IMR-90 (cell line): Measurements from ENCODE around the gene CAPN9. TPM values are rescaled to one million over a fixed set of nuclear protein-coding genes. Genes with fewer than 3 reads are reported as not detected.

Experiments used
- ATAC-seq: fragments of 200-7000 bp; cut with Tn5 transposase; 2 replicates; pipeline ENCODE4 v1.9.1; 2020; ENCODE audit warnings: low read depth, mild to moderate bottlenecking, moderate library complexity
- BruUV-seq: library from RNA; stranded (reverse); fragments of 400-500 nt; replicated peaks from 2 replicates; lab custom pipeline; 2021; lab: Mats Ljungman, UMichigan
- CTCF ChIA-PET: fragments of 300-600 bp; formaldehyde crosslinking; extraction: SDS; loops from one replicate; lab custom pipeline; 2021; ENCODE audit warnings: antibody characterized with exemption; lab: Yijun Ruan, JAX
- POLR2A ChIA-PET: fragments of 300-600 bp; sonication (Branson Sonifier 250); formaldehyde crosslinking; loops from one replicate; lab custom pipeline; 2022; ENCODE audit warnings: antibody characterized with exemption; ENCODE audit not compliant: unreplicated experiment; lab: Charles Lee
- DNase-seq: peaks from one replicate; pipeline ENCODE4 v3.0.0; 2013
- H2AFZ ChIP-seq: replicated peaks from 2 replicates; pipeline ENCODE3; 2013; ENCODE audit warnings: low read length, mild to moderate bottlenecking; ENCODE audit not compliant: poor library complexity
- H2AK5ac ChIP-seq: 2 replicates; pipeline ENCODE4 v1.6.1; 2013; ENCODE audit warnings: low read depth, low read length, inconsistent platforms
- H2AK9ac ChIP-seq: replicated peaks from 2 replicates; pipeline ENCODE3; 2013; ENCODE audit warnings: mild to moderate bottlenecking, low read depth, low read length, moderate library complexity; ENCODE audit not compliant: poor library complexity
- H2BK120ac ChIP-seq: 2 replicates; pipeline ENCODE4 v1.6.1; 2013; ENCODE audit warnings: low read depth, low read length, inconsistent platforms
- H2BK15ac ChIP-seq: 3 replicates; pipeline ENCODE4 v1.6.1; 2013; ENCODE audit warnings: low read depth, low read length, inconsistent platforms
- H2BK20ac ChIP-seq: 2 replicates; pipeline ENCODE4 v1.6.1; 2013; ENCODE audit warnings: low read depth, mild to moderate bottlenecking, inconsistent platforms, low read length, moderate library complexity
- H2BK5ac ChIP-seq: 2 replicates; pipeline ENCODE4 v1.6.1; 2013; ENCODE audit warnings: mild to moderate bottlenecking, low read depth, low read length, inconsistent platforms; ENCODE audit not compliant: poor library complexity, severe bottlenecking
- H3K14ac ChIP-seq: replicated peaks from 2 replicates; pipeline ENCODE4 v1.6.1; 2013; ENCODE audit warnings: low read depth, low read length, inconsistent platforms
- H3K18ac ChIP-seq: 2 replicates; pipeline ENCODE4 v1.6.1; 2013; ENCODE audit warnings: low read depth, low read length, control low read depth
- H3K23ac ChIP-seq: 2 replicates; pipeline ENCODE4 v1.6.1; 2013; ENCODE audit warnings: low read depth, low read length, inconsistent platforms
- H3K27ac ChIP-seq: 2 replicates; pipeline ENCODE4 v1.5.1; 2013; ENCODE audit warnings: mild to moderate bottlenecking, control low read depth, low read length; ENCODE audit not compliant: insufficient read depth
- H3K27me3 ChIP-seq: 2 replicates; pipeline ENCODE4 v1.6.1; 2013; ENCODE audit warnings: low read length; ENCODE audit not compliant: control insufficient read depth, insufficient read depth
- H3K36me3 ChIP-seq: 2 replicates; pipeline ENCODE4 v1.6.1; 2013; ENCODE audit warnings: low read length, mixed read lengths; ENCODE audit not compliant: control insufficient read depth, insufficient read depth
- H3K4ac ChIP-seq: 2 replicates; pipeline ENCODE4 v1.6.1; 2013; ENCODE audit warnings: low read depth, low read length, inconsistent platforms
- H3K4me1 ChIP-seq: 2 replicates; pipeline ENCODE4 v1.6.1; 2013; ENCODE audit warnings: low read length, mixed read lengths; ENCODE audit not compliant: control insufficient read depth, insufficient read depth
- H3K4me2 ChIP-seq: 2 replicates; pipeline ENCODE4 v1.6.1; 2013; ENCODE audit warnings: low read depth, mild to moderate bottlenecking, control low read depth, low read length, moderate library complexity
- H3K4me3 ChIP-seq: 2 replicates; pipeline ENCODE4 v1.5.1; 2013; ENCODE audit warnings: low read depth, mild to moderate bottlenecking, control low read depth, low read length, moderate library complexity; ENCODE audit not compliant: insufficient read depth
- H3K56ac ChIP-seq: 2 replicates; pipeline ENCODE4 v1.6.1; 2013; ENCODE audit warnings: low read length, inconsistent platforms; ENCODE audit not compliant: insufficient read depth; ENCODE audit errors: extremely low read depth
- H3K79me1 ChIP-seq, 2 experiments: 2 replicates each; pipeline ENCODE4 v1.6.1; 2013; ENCODE audit warnings: low read length in 2 of 2, inconsistent platforms in 1 of 2, low read depth in 1 of 2
- H3K9ac ChIP-seq: 2 replicates; pipeline ENCODE4 v1.6.1; 2013; ENCODE audit warnings: low read depth, low read length, control low read depth
- H3K9me1 ChIP-seq: 2 replicates; pipeline ENCODE4 v1.6.1; 2013; ENCODE audit warnings: low read length, inconsistent platforms; ENCODE audit not compliant: insufficient read depth
- H3K9me3 ChIP-seq: 2 replicates; pipeline ENCODE4 v1.6.1; 2013; ENCODE audit warnings: low read length; ENCODE audit not compliant: control insufficient read depth, insufficient read depth
- H4K20me1 ChIP-seq: 2 replicates; pipeline ENCODE4 v1.6.1; 2013; ENCODE audit warnings: low read length, inconsistent platforms; ENCODE audit not compliant: insufficient read depth
- H4K5ac ChIP-seq: 2 replicates; pipeline ENCODE4 v1.6.1; 2013; ENCODE audit warnings: mild to moderate bottlenecking, low read depth, low read length, control low read depth
- H4K8ac ChIP-seq, 2 experiments: 2 replicates each; pipeline ENCODE4 v1.6.1; 2013; ENCODE audit warnings: low read depth in 2 of 2, low read length in 2 of 2, control low read depth in 1 of 2, inconsistent platforms in 1 of 2
- H4K91ac ChIP-seq: 2 replicates; pipeline ENCODE4 v1.6.1; 2013; ENCODE audit warnings: low read depth, low read length, inconsistent platforms; ENCODE audit not compliant: insufficient read depth
- BHLHE40 ChIP-seq: fragments of 150-350 bp; IDR thresholded peaks from 2 replicates; pipeline ENCODE4 v1.6.1; 2016; ENCODE audit warnings: mild to moderate bottlenecking, low read depth, low read length
- CEBPB ChIP-seq: IDR thresholded peaks from 2 replicates; pipeline ENCODE4 v1.6.1; 2012; ENCODE audit warnings: low read depth, low read length, improper control_type of control experiment
- CHD1 ChIP-seq: IDR thresholded peaks from 2 replicates; pipeline ENCODE4 v1.6.1; 2012; ENCODE audit warnings: low read depth, low read length, improper control_type of control experiment
- FOS ChIP-seq: fragments of 150-350 bp; IDR thresholded peaks from 2 replicates; pipeline ENCODE4 v1.6.1; 2016; ENCODE audit warnings: low read depth, low read length
- MAFK ChIP-seq: IDR thresholded peaks from 2 replicates; pipeline ENCODE4 v1.6.1; 2012; ENCODE audit warnings: low read depth, low read length, improper control_type of control experiment
- MAZ ChIP-seq: IDR thresholded peaks from 2 replicates; pipeline ENCODE4 v1.6.1; 2012; ENCODE audit warnings: low read depth, mild to moderate bottlenecking, low read length, improper control_type of control experiment, moderate library complexity, borderline replicate concordance
- MXI1 ChIP-seq: IDR thresholded peaks from 2 replicates; pipeline ENCODE4 v1.6.1; 2012; ENCODE audit warnings: low read depth, mild to moderate bottlenecking, low read length, moderate library complexity, borderline replicate concordance
- NFE2L2 ChIP-seq: fragments of 150-350 bp; IDR thresholded peaks from 2 replicates; pipeline ENCODE4 v1.6.1; 2016; ENCODE audit warnings: low read depth, mild to moderate bottlenecking, low read length
- POLR2A ChIP-seq: IDR thresholded peaks from 2 replicates; pipeline ENCODE4 v1.6.1; 2012; ENCODE audit warnings: mild to moderate bottlenecking, low read depth, low read length
- RAD21 ChIP-seq: IDR thresholded peaks from 2 replicates; pipeline ENCODE4 v1.6.1; 2012; ENCODE audit warnings: low read length, improper control_type of control experiment
- RCOR1 ChIP-seq: IDR thresholded peaks from 2 replicates; pipeline ENCODE4 v1.6.1; 2012; ENCODE audit warnings: mild to moderate bottlenecking, low read length, improper control_type of control experiment; ENCODE audit not compliant: insufficient replicate concordance
- RFX5 ChIP-seq: IDR thresholded peaks from 2 replicates; pipeline ENCODE4 v1.8.0; 2012; ENCODE audit warnings: low read depth, mild to moderate bottlenecking, low read length, moderate library complexity
- SMC3 ChIP-seq: fragments of 150-350 bp; IDR thresholded peaks from 2 replicates; pipeline ENCODE4 v1.6.1; 2016; ENCODE audit warnings: low read depth, mild to moderate bottlenecking, antibody characterized with exemption, low read length, moderate library complexity
- WGBS, 2 experiments: methylation state at CpG; one replicate each; pipeline versions ENCODE4 v1.1.5 to v1.1.7; 2013; ENCODE audit warnings: missing lambda C conversion rate in 2 of 2; ENCODE audit not compliant: insufficient read length in 1 of 2; ENCODE audit errors: extremely low coverage in 2 of 2; 5-methylcytosine and 5-hydroxymethylcytosine counted together
- dilution Hi-C: fragments of 300-500 bp; cut with HindIII; formaldehyde crosslinking; loops from one replicate; pipeline ENCODE4 v1.14.3; 2018; ENCODE audit warnings: low sequenced_read_pairs; ENCODE audit not compliant: unreplicated experiment
- in situ Hi-C: fragments of 300-500 bp; cut with MboI; formaldehyde crosslinking; loops from 3 replicates; pipeline ENCODE4 v1.14.3; 2019; ENCODE audit warnings: low sequenced_read_pairs, inconsistent platforms, mixed read lengths
- intact Hi-C: fragments of 100-400 bp; cut with micrococcal nuclease; formaldehyde crosslinking; loops from 2 replicates; pipeline ENCODE4 v1.10.0; 2022
- polyA plus RNA-seq, 3 experiments: library from polyadenylated mRNA; depleted of rRNA; stranded (reverse); fragments of >200 nt; gene quantifications; 2 replicates each; pipeline ENCODE4 v1.2.3, GENCODE V29; 2012; ENCODE audit warnings: low replicate concordance in 1 of 3
- total RNA-seq: library from RNA; depleted of rRNA; stranded (reverse); fragments of >200 nt; gene quantifications from 2 replicates; pipeline ENCODE4 v1.2.3, GENCODE V29; 2012
- TF ChIP-seq, protein P1 (sequence below): fragments of 150-350 bp; IDR thresholded peaks from 2 replicates; pipeline ENCODE4 v1.6.1; 2017; ENCODE audit warnings: mild to moderate bottlenecking, antibody characterized with exemption, low read length, low read depth
- TF ChIP-seq, protein P2 (sequence below): fragments of 150-350 bp; IDR thresholded peaks from 2 replicates; pipeline ENCODE4 v1.6.1; 2016; ENCODE audit warnings: low read depth, mild to moderate bottlenecking, low read length, moderate library complexity, borderline replicate concordance
- TF ChIP-seq, protein P3 (sequence below): conservative IDR thresholded peaks from 2 replicates; pipeline ENCODE4 v1.5.1; 2012; ENCODE audit warnings: mild to moderate bottlenecking, low read depth, low read length, improper control_type of control experiment

CAPN9 gene
- total and polyA plus RNA-seq, 2 of the 4 experiments (the other 2 are of a cell fraction): not detected

DNA sequence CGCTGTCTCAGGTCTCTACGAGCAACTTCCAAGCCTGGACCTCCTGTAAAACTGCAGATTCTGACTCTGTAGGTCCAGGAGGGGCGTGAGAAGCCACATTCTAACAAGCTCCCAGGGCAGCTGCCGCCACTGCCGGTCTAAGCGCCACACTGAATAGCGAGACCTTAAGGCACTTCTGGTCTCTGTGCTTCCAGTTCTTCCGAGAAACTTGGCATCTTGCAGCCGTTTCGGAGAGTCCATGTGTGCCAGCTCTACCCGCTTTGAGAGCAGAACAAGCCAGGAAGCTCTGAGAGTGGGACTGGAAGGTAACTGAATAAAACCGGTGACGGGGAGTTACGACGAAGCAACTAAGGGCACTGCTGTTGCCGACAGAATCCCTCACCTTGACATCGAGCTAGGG is 45.8 kb upstream of the CAPN9 start:
- in situ Hi-C loops: no loop called here
- no peak overlapping the region for H2AK9ac ChIP-seq
- ATAC-seq: no peak
- H3K36me3 ChIP-seq: no peaks in the 10 kb centered on the region
- no peak overlapping the region for H4K8ac ChIP-seq
- H4K20me1 ChIP-seq: no peaks in the 10 kb centered on the region
- ChIA-PET CTCF (no interaction called here), POLR2A (no interaction called here)
- H3K4me2 ChIP-seq: no peak overlapping the region
- WGBS, 2 experiments: 89% methylated on average over 15 of the region's 17 CpGs; no CpG with 5 or more reads in 1 of the 2 experiments
- no peak for TF ChIP-seq CHD1
- TF ChIP-seq RAD21: no peak
- no peak for TF ChIP-seq BHLHE40
- TF ChIP-seq, protein P1, sequence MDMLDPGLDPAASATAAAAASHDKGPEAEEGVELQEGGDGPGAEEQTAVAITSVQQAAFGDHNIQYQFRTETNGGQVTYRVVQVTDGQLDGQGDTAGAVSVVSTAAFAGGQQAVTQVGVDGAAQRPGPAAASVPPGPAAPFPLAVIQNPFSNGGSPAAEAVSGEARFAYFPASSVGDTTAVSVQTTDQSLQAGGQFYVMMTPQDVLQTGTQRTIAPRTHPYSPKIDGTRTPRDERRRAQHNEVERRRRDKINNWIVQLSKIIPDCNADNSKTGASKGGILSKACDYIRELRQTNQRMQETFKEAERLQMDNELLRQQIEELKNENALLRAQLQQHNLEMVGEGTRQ: no peak
- TF ChIP-seq CEBPB: no peak
- no peak for TF ChIP-seq SMC3
- no peak for TF ChIP-seq MXI1
- TF ChIP-seq NFE2L2: no peak
- TF ChIP-seq RFX5: no peak
- no peak for TF ChIP-seq MAFK
- no peak for TF ChIP-seq POLR2A
- TF ChIP-seq FOS: no peak
- no peak for TF ChIP-seq RCOR1
- TF ChIP-seq, protein P2, sequence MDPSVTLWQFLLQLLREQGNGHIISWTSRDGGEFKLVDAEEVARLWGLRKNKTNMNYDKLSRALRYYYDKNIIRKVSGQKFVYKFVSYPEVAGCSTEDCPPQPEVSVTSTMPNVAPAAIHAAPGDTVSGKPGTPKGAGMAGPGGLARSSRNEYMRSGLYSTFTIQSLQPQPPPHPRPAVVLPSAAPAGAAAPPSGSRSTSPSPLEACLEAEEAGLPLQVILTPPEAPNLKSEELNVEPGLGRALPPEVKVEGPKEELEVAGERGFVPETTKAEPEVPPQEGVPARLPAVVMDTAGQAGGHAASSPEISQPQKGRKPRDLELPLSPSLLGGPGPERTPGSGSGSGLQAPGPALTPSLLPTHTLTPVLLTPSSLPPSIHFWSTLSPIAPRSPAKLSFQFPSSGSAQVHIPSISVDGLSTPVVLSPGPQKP: no peak
- no peak for TF ChIP-seq MAZ
- TF ChIP-seq, protein P3, sequence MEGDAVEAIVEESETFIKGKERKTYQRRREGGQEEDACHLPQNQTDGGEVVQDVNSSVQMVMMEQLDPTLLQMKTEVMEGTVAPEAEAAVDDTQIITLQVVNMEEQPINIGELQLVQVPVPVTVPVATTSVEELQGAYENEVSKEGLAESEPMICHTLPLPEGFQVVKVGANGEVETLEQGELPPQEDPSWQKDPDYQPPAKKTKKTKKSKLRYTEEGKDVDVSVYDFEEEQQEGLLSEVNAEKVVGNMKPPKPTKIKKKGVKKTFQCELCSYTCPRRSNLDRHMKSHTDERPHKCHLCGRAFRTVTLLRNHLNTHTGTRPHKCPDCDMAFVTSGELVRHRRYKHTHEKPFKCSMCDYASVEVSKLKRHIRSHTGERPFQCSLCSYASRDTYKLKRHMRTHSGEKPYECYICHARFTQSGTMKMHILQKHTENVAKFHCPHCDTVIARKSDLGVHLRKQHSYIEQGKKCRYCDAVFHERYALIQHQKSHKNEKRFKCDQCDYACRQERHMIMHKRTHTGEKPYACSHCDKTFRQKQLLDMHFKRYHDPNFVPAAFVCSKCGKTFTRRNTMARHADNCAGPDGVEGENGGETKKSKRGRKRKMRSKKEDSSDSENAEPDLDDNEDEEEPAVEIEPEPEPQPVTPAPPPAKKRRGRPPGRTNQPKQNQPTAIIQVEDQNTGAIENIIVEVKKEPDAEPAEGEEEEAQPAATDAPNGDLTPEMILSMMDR: no peak
- no peak overlapping the region for H2BK20ac ChIP-seq
- intact Hi-C loops: no loop called here
- no peak overlapping the region for H4K91ac ChIP-seq
- peaks cover 2% of the 10 kb centered on the region for H3K27me3 ChIP-seq
- H3K27ac ChIP-seq: no peak overlapping the region
- H3K9me1 ChIP-seq: no peaks in the 10 kb centered on the region
- no TSS peak for BruUV-seq
- no peak overlapping the region for H4K5ac ChIP-seq
- no peak overlapping the region for H2BK5ac ChIP-seq
- H2BK120ac ChIP-seq: no peak overlapping the region
- H2BK15ac ChIP-seq: no peak overlapping the region
- H3K9ac ChIP-seq: no peak overlapping the region
- no peak overlapping the region for H2AFZ ChIP-seq
- no peaks in the 10 kb centered on the region for H3K9me3 ChIP-seq
- dilution Hi-C loops: no loop called here
- no peak for DNase-seq
- peaks cover 2% of the 10 kb centered on the region; the same call in 1 of the 2 replicates for H3K4me1 ChIP-seq
- no peak overlapping the region for H2AK5ac ChIP-seq
- no peak overlapping the region for H3K56ac ChIP-seq
- H3K79me1 ChIP-seq: no peaks in the 10 kb centered on the region
- no peak overlapping the region for H3K23ac ChIP-seq
- no peak overlapping the region for H3K18ac ChIP-seq
- H3K14ac ChIP-seq: no peak overlapping the region
- no peak overlapping the region for H3K4me3 ChIP-seq
- no peak overlapping the region for H3K4ac ChIP-seq
